Endodermal cell (in vitro differentiated cells): Measurements from ENCODE around the gene MOSPD3. TPM values are rescaled to one million over a fixed set of nuclear protein-coding genes. Genes with fewer than 3 reads are reported as not detected.
"Not testable (repeated sequence)": the region's sequence is repeated elsewhere in the genome, so short reads cannot be mapped to it uniquely, and the experiment has no call there.

ENCODE experiments used
- DNase-seq: peaks from one replicate; pipeline ENCODE4 v3.0.0-alpha.2; 2017
- H3K27ac ChIP-seq: 2 replicates; pipeline ENCODE4 v1.5.1; 2013; ENCODE audit warnings: mild to moderate bottlenecking, low read depth, low read length, moderate library complexity
- H3K27me3 ChIP-seq: 2 replicates; pipeline ENCODE4 v1.6.1; 2013; ENCODE audit warnings: mild to moderate bottlenecking, low read length, moderate library complexity; ENCODE audit not compliant: insufficient read depth, control insufficient read depth, poor library complexity, severe bottlenecking
- H3K36me3 ChIP-seq: 2 replicates; pipeline ENCODE4 v1.7.0; 2013; ENCODE audit warnings: mild to moderate bottlenecking, low read length, moderate library complexity; ENCODE audit not compliant: control insufficient read depth, insufficient read depth
- H3K4me1 ChIP-seq: one replicate; pipeline ENCODE4 v1.7.0; 2013; ENCODE audit warnings: low read length; ENCODE audit not compliant: control insufficient read depth, insufficient read depth
- H3K4me3 ChIP-seq: 2 replicates; pipeline ENCODE4 v1.5.1; 2013; ENCODE audit warnings: mild to moderate bottlenecking, low read length, moderate library complexity
- H3K9ac ChIP-seq: 2 replicates; pipeline ENCODE4 v1.6.1; 2013; ENCODE audit warnings: mild to moderate bottlenecking, low read length, moderate library complexity; ENCODE audit not compliant: poor library complexity, severe bottlenecking; ENCODE audit errors: extremely low read depth
- H3K9me3 ChIP-seq: 2 replicates; pipeline ENCODE4 v1.6.1; 2013; ENCODE audit warnings: mild to moderate bottlenecking, low read length, moderate library complexity; ENCODE audit not compliant: control insufficient read depth
- H3K27ac Mint-ChIP-seq: 2 replicates; pipeline ENCODE4 v1.8.0; 2020; ENCODE audit warnings: mixed read lengths
- H3K27me3 Mint-ChIP-seq: 2 replicates; pipeline ENCODE4 v1.8.0; 2021; ENCODE audit warnings: mild to moderate bottlenecking, mixed read lengths; ENCODE audit not compliant: insufficient read depth
- H3K36me3 Mint-ChIP-seq: 2 replicates; pipeline ENCODE4 v1.8.0; 2020; ENCODE audit warnings: low read depth, mixed read lengths
- H3K4me1 Mint-ChIP-seq: 2 replicates; pipeline ENCODE4 v1.8.0; 2020; ENCODE audit warnings: mixed read lengths
- H3K4me3 Mint-ChIP-seq: 2 replicates; pipeline ENCODE4 v1.8.0; 2020; ENCODE audit warnings: mild to moderate bottlenecking, moderate library complexity, mixed read lengths
- H3K9me3 Mint-ChIP-seq: 2 replicates; pipeline ENCODE4 v1.8.0; 2020; ENCODE audit warnings: mild to moderate bottlenecking, mixed read lengths
- CTCF ChIP-seq: fragments of 200-600 bp; sonication (generic); conservative IDR thresholded peaks from 2 replicates; pipeline ENCODE4 v1.5.0; 2021; ENCODE audit warnings: antibody characterized with exemption, mild to moderate bottlenecking
- WGBS, 2 experiments: methylation state at CpG; one replicate each; pipeline versions ENCODE4 v1.1.5 to v1.1.7; 2013; ENCODE audit warnings: missing lambda C conversion rate in 2 of 2, mixed read lengths in 1 of 2; ENCODE audit not compliant: insufficient coverage in 1 of 2, insufficient read length in 1 of 2; 5-methylcytosine and 5-hydroxymethylcytosine counted together
- long read RNA-seq, 4 experiments: library from polyadenylated mRNA in 2 of 4; library from RNA in 1 of 4; library from capped mRNA in 1 of 4; stranded (forward) in 3 of 4; unstranded in 1 of 4; transcript quantifications; one replicate each; pipeline ENCODE4 v2.0.0, GENCODE V29; 2020 to 2021; ENCODE audit warnings: inconsistent platforms in 1 of 4
- polyA plus RNA-seq, 2 experiments: library from polyadenylated mRNA; stranded (reverse); fragments of 50-300 nt; gene quantifications; one replicate each; pipeline ENCODE4 v1.2.3, GENCODE V29; 2013
- total RNA-seq, 2 donors: library from RNA; stranded (reverse); fragmentation: NEBNext Ultra II Directional in 1 of 2; extraction: Animal tissue kit (Norgen Biotek cat#: 25700) in 1 of 2; gene quantifications; 2 replicates in 1 of 2; 3 replicates in 1 of 2; pipeline ENCODE4 v1.2.1, GENCODE V29; 2021

Gene MOSPD3
- total RNA-seq, result 10 to 100 TPM; 19.8 to 25.5 TPM
- polyA plus RNA-seq (2013, experiment 1 of 2), result 33.1 TPM
- polyA plus RNA-seq (2013, experiment 2 of 2), result 32.4 TPM
- long read RNA-seq, experiment 1, transcript MOSPD3-203 (5 exons, 1,191 nt), result major isoform, 20 of 33 reads
- long read RNA-seq, experiment 1, partial matches to known transcripts, result 3 of 33 reads
- long read RNA-seq, experiment 1, other reads (novel, unspliced or antisense), result 5 of 33 reads
- long read RNA-seq, experiment 2, transcript MOSPD3-203 (5 exons, 1,191 nt), result major isoform, 44 of 65 reads
- long read RNA-seq, experiment 2, transcript MOSPD3-201 (6 exons, 1,053 nt), result minor isoform, 9 of 65 reads
- long read RNA-seq, experiment 2, partial matches to known transcripts, result 0 of 65 reads
- long read RNA-seq, experiment 2, other reads (novel, unspliced or antisense), result 6 of 65 reads
- long read RNA-seq, experiment 3, transcript MOSPD3-203 (5 exons, 1,191 nt), result major isoform, 12 of 22 reads
- long read RNA-seq, experiment 3, partial matches to known transcripts, result 0 of 22 reads
- long read RNA-seq, experiment 3, other reads (novel, unspliced or antisense), result 5 of 22 reads
- long read RNA-seq, experiment 4, transcript MOSPD3-201 (6 exons, 1,053 nt), result minor isoform, 5 of 48 reads
- long read RNA-seq, experiment 4, transcript MOSPD3-203 (5 exons, 1,191 nt), result major isoform, 32 of 48 reads
- long read RNA-seq, experiment 4, partial matches to known transcripts, result 0 of 48 reads
- long read RNA-seq, experiment 4, other reads (novel, unspliced or antisense), result 7 of 48 reads

GRCh38 chr7:100611983-100612729 lies at the start of gene MOSPD3:
Gene MOSPD3, plus strand, starts transcription at chr7:100612540. Its CDS starts 252 bp downstream, at chr7:100612792.
- WGBS, 2 experiments, result 0% methylated on average over 32 to 61 of the region's 61 CpGs

GRCh38 chr7:100563100-100563564 lies 49.2 kb upstream of the MOSPD3 start:
- TF ChIP-seq CTCF, result no peak
- no peaks in the 10 kb centered on the region for H3K4me1 ChIP-seq
- H3K9me3 ChIP-seq, result no peaks in the 10 kb centered on the region
- 95 to 97% methylated on average over 5 to 8 of the region's 8 CpGs for WGBS, 2 experiments
- H3K4me3 ChIP-seq, result no peak overlapping the region
- H3K36me3 Mint-ChIP-seq, result peaks cover 37% of the 10 kb centered on the region
- H3K27ac Mint-ChIP-seq, result no peak overlapping the region
- no peaks in the 10 kb centered on the region for H3K9me3 Mint-ChIP-seq
- no peak for DNase-seq
- H3K27me3 ChIP-seq, result no peaks in the 10 kb centered on the region
- no peaks in the 10 kb centered on the region for H3K27me3 Mint-ChIP-seq
- H3K9ac ChIP-seq, result no peak overlapping the region
- H3K4me3 Mint-ChIP-seq, result no peak overlapping the region
- peaks cover 68% of the 10 kb centered on the region for H3K36me3 ChIP-seq
- no peak overlapping the region for H3K27ac ChIP-seq
- no peaks in the 10 kb centered on the region for H3K4me1 Mint-ChIP-seq

More at GRCh38 chr7:100611983-100612729, at the start of gene MOSPD3:
- Histone ChIP-seq H3K27ac (peak within 1 kb of the TSS; percentile 91), H3K27me3 (no peaks in the 10 kb centered on the region), H3K4me3 (peak within 1 kb of the TSS; percentile 91), H3K4me1 (no peaks in the 10 kb centered on the region), H3K9ac (peak within 1 kb of the TSS; percentile 93), H3K36me3 (no peaks in the 10 kb centered on the region), H3K9me3 (no peaks in the 10 kb centered on the region)
- no peaks in the 10 kb centered on the region for H3K9me3 Mint-ChIP-seq
- DNase-seq, result peak; percentile 99
- peak within 1 kb of the TSS; percentile 100 for H3K27ac Mint-ChIP-seq
- H3K4me1 Mint-ChIP-seq, result peaks cover 6% of the 10 kb centered on the region
- H3K36me3 Mint-ChIP-seq, result peaks cover 2% of the 10 kb centered on the region
- H3K27me3 Mint-ChIP-seq, result peaks cover 3% of the 10 kb centered on the region
- H3K4me3 Mint-ChIP-seq, result peak within 1 kb of the TSS; percentile 80
- TF ChIP-seq CTCF, result no peak

- Histone ChIP-seq H3K27ac (no peak overlapping the region), H3K4me3 (no peak overlapping the region), H3K9me3 (no peaks in the 10 kb centered on the region), H3K27me3 (no peaks in the 10 kb centered on the region), H3K36me3 (peaks cover 64% of the 10 kb centered on the region), H3K9ac (no peak overlapping the region), H3K4me1 (no peaks in the 10 kb centered on the region)
- TF ChIP-seq CTCF, result peak; percentile 91
- H3K27me3 Mint-ChIP-seq, result no peaks in the 10 kb centered on the region
- H3K9me3 Mint-ChIP-seq, result no peaks in the 10 kb centered on the region
- 76 to 80% methylated on average over 5 to 12 of the region's 12 CpGs for WGBS, 2 experiments
- no peak overlapping the region for H3K27ac Mint-ChIP-seq
- DNase-seq, result peak; percentile 95
- no peak overlapping the region for H3K4me3 Mint-ChIP-seq
- H3K4me1 Mint-ChIP-seq, result no peaks in the 10 kb centered on the region
- H3K36me3 Mint-ChIP-seq, result peaks cover 35% of the 10 kb centered on the region
These were observed 48.4 kb upstream of the MOSPD3 start for GRCh38 chr7:100563809-100564400.

GRCh38 chr7:100564405-100564804 lies 47.9 kb upstream of the MOSPD3 start:
- peaks cover 33% of the 10 kb centered on the region for H3K36me3 Mint-ChIP-seq
- H3K27me3 ChIP-seq, H3K4me1 Mint-ChIP-seq, H3K4me1 ChIP-seq, H3K9me3 ChIP-seq, DNase-seq, H3K9me3 Mint-ChIP-seq, H3K9ac ChIP-seq, H3K27ac Mint-ChIP-seq, H3K27me3 Mint-ChIP-seq, H3K27ac ChIP-seq, H3K4me3 Mint-ChIP-seq, H3K4me3 ChIP-seq: not testable (repeated sequence)
- 94 to 96% methylated on average over 3 to 6 of the region's 6 CpGs for WGBS, 2 experiments
- H3K36me3 ChIP-seq, result peaks cover 59% of the 10 kb centered on the region
